Hepatocyte (in vitro differentiated cells): ENCODE data around the gene LY86.
A peak's percentile ranks its signal among the peaks of the same experiment; 100 is the strongest.

ENCODE experiments used
- CTCF ChIP-seq: fragments of 200-600 bp; sonication (generic); IDR thresholded peaks from 2 replicates; pipeline ENCODE4 v1.5.1; 2016; ENCODE audit warnings: antibody characterized with exemption, mild to moderate bottlenecking; ENCODE audit not compliant: poor library complexity
- EZH2phosphoT487 ChIP-seq: fragments of 200-600 bp; sonication (generic); IDR thresholded peaks from one replicate; pipeline ENCODE4 v1.6.1; 2018; ENCODE audit warnings: antibody characterized with exemption, mild to moderate bottlenecking, low read depth, moderate library complexity; ENCODE audit not compliant: unreplicated experiment, severe bottlenecking

GRCh38 chr6:6696867-6697531 lies 108.5 kb downstream of the LY86 start:
- TF ChIP-seq CTCF, result peak; percentile 73
- TF ChIP-seq EZH2phosphoT487, result no peak
